ENCODE data around the gene ALG12. TPM values are rescaled to one million over a fixed set of nuclear protein-coding genes. Genes with fewer than 3 reads are reported as not detected.

Gene ALG12
- total and polyA plus RNA-seq, 2 donors (not counting 1 experiment from before 2014, with no cell fraction given): 15.2 to 16.6 TPM

DNA sequence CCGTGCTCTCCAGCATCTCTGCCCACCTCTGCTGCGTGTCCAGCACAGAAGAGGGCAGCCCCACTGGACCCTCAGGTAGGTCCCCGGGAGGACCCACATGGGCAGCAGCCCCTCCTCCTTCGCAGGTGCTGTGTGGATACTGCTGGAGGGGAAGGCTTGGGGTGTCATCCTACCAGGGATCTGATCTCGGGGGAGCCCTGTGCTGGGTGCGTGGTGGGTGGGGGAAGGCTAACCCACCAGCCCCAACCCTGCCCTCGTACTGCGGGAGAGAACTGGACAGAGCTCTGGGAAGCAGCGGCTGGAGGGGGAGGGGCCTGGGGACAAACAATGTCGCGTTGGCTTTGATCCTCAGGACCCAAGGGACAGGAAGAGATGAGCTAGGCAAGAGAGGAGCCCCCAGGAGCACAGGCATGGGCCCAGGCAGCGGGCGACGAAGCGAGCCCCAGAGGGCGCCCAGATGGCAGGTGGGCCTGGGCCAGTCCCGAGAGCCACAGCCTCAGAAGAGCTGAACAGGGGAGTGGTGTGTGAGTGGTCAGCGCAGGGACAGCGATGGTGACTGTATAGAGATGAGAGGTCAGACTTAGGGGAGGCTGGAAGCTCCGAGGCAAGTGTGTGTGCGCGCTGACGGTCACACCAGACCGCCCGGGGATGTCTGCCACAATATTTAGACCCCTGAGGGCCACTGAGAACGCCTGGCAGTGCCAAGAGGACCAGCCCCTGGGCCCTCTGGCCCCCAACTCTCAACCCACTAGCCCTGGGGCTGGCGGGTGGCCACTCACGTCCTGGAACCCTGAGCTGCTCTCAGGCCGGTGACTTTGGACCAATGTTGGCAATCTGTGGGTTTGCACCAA is 40.9 kb upstream of the ALG12 start:
- H3K27me3 ChIP-seq (replicated peaks in 1 of 4; ENCODE audit: control extremely low read depth in 1 of 4, control insufficient read depth in 3 of 4, insufficient read depth in 4 of 4, low read length in 3 of 4): no peaks in the 10 kb centered on the region
- DNase-seq (no peak), ATAC-seq (ENCODE audit: low read depth) (no peak)
- intact Hi-C loops (cut with micrococcal nuclease): no loop called here
- H3K79me2 ChIP-seq (ENCODE audit: control insufficient read depth, insufficient read depth, low read length): peaks cover 27% of the 10 kb centered on the region
- ChIA-PET CTCF (interaction anchor here (0.8 to 5.9 kb wide), 4 partner anchors 13 to 71 kb away, joined by 5 to 60 read pairs (median 12); no protein-coding TSS in a partner anchor), POLR2A (interaction anchor here (0.9 to 5.7 kb wide), 6 partner anchors 12 to 29 kb away, joined by 3 to 94 read pairs (median 26); no protein-coding TSS in a partner anchor)
- H3K4me3 ChIP-seq (ENCODE audit: control extremely low read depth in 1 of 5, extremely low read depth in 1 of 5, insufficient read depth in 1 of 5, low read depth in 2 of 5, low read length in 4 of 5): peak overlapping the region; percentile 43 to 88 (median 77)
- H3K27ac ChIP-seq (ENCODE audit: low read length in 2 of 2): peak overlapping the region; percentile 74 to 93
- H3K4me1 ChIP-seq (ENCODE audit: control insufficient read depth in 2 of 2, insufficient read depth in 2 of 2, low read length in 2 of 2): peaks cover 21 to 34% of the 10 kb centered on the region in 2 donors
- H3K9me3 ChIP-seq (ENCODE audit: control extremely low read depth in 1 of 3, control insufficient read depth in 2 of 3, insufficient read depth in 1 of 3, low read length in 2 of 3): no peaks in the 10 kb centered on the region
- Mint-ChIP-seq H3K9me3 (ENCODE audit: insufficient read depth) (no peaks in the 10 kb centered on the region), H3K4me3 (peak overlapping the region; percentile 87), H3K27me3 (no peaks in the 10 kb centered on the region), H3K27ac (peak overlapping the region; percentile 88), H3K4me1 (peaks cover 27% of the 10 kb centered on the region)
- peaks cover 0 to 21% of the 10 kb centered on the region in 2 experiments for H3K36me3 ChIP-seq (replicated peaks in 1 of 2; ENCODE audit: control extremely low read depth in 1 of 2, control insufficient read depth in 1 of 2, extremely low read depth in 1 of 2, insufficient read depth in 2 of 2, low read length in 1 of 2)
- H4K20me1 ChIP-seq (ENCODE audit: control insufficient read depth, insufficient read depth, low read length, poor library complexity, severe bottlenecking): peaks cover 31% of the 10 kb centered on the region
- TF ChIP-seq, protein P1, sequence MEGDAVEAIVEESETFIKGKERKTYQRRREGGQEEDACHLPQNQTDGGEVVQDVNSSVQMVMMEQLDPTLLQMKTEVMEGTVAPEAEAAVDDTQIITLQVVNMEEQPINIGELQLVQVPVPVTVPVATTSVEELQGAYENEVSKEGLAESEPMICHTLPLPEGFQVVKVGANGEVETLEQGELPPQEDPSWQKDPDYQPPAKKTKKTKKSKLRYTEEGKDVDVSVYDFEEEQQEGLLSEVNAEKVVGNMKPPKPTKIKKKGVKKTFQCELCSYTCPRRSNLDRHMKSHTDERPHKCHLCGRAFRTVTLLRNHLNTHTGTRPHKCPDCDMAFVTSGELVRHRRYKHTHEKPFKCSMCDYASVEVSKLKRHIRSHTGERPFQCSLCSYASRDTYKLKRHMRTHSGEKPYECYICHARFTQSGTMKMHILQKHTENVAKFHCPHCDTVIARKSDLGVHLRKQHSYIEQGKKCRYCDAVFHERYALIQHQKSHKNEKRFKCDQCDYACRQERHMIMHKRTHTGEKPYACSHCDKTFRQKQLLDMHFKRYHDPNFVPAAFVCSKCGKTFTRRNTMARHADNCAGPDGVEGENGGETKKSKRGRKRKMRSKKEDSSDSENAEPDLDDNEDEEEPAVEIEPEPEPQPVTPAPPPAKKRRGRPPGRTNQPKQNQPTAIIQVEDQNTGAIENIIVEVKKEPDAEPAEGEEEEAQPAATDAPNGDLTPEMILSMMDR (IDR thresholded peaks at IDR 0.05): no peak
- TF ChIP-seq EZH2 (IDR thresholded peaks at IDR 0.05; ENCODE audit: borderline replicate concordance, insufficient read depth, low read depth, low read length, poor library complexity, severe bottlenecking): no peak
- H2AFZ ChIP-seq (ENCODE audit: insufficient read depth, low read depth, low read length, poor library complexity, severe bottlenecking): no peak overlapping the region
- peak overlapping the region; percentile 100 for H3K4me2 ChIP-seq (replicated peaks; ENCODE audit: low read depth, low read length, poor library complexity, severe bottlenecking)
- peak overlapping the region; percentile 73 for H3K9ac ChIP-seq (ENCODE audit: low read length)
- 61% methylated on average over 27 of the region's 29 CpGs for WGBS (ENCODE audit: insufficient coverage)

Measured in B cell (primary cell).